ENCODE results near the gene ASB18.

DNA sequence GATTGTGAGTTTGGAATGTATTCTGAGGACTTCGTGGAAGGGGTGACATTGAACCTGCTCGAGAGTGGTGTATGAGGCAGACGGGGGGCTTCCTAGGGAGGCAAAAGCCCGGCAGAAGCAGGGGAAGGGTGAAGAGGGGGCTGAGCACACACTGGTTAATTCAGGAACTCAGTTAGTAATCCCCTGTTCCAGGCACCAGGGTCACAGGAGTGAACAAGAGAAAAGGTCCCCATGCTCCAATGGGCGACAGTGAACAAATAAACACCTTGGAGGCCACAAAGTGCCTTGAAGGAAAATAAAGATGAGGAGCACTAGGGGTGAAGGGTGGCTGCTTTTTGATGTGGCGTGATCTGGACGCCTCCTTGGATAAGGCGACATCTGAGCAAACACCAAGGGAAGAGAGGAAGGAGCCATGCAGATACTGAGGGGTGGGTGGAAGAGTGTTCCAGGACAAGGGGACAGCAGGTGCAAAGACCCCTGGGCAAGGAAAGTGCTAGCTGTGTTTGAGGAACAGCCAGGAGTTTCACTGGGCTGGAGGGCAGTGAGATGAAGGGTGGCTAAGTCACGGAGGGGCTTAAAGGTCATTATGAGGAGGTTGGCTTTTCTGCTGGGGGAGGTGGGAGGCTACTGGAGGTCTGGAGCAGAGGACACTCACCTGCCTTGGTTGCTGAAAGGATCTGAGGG lies 26.7 kb upstream of the ASB18 start:
- TF ChIP-seq, protein P1, sequence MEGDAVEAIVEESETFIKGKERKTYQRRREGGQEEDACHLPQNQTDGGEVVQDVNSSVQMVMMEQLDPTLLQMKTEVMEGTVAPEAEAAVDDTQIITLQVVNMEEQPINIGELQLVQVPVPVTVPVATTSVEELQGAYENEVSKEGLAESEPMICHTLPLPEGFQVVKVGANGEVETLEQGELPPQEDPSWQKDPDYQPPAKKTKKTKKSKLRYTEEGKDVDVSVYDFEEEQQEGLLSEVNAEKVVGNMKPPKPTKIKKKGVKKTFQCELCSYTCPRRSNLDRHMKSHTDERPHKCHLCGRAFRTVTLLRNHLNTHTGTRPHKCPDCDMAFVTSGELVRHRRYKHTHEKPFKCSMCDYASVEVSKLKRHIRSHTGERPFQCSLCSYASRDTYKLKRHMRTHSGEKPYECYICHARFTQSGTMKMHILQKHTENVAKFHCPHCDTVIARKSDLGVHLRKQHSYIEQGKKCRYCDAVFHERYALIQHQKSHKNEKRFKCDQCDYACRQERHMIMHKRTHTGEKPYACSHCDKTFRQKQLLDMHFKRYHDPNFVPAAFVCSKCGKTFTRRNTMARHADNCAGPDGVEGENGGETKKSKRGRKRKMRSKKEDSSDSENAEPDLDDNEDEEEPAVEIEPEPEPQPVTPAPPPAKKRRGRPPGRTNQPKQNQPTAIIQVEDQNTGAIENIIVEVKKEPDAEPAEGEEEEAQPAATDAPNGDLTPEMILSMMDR (IDR thresholded peaks at IDR 0.05): no peak
- TF ChIP-seq POLR2A (IDR thresholded peaks at IDR 0.05): no peak
